GM23248 (cell line): ENCODE measurements around the gene LPIN1.

ENCODE experiments used
- EZH2 ChIP-seq: fragments of 200-600 bp; sonication (generic); IDR thresholded peaks from 2 replicates; pipeline ENCODE4 v1.6.1; 2018; ENCODE audit warnings: antibody characterized with exemption, mild to moderate bottlenecking; ENCODE audit not compliant: insufficient read depth, poor library complexity, severe bottlenecking
- EZH2phosphoT487 ChIP-seq: fragments of 200-600 bp; sonication (generic); IDR thresholded peaks from 2 replicates; pipeline ENCODE4 v1.6.1; 2018; ENCODE audit warnings: antibody characterized with exemption, moderate library complexity, mild to moderate bottlenecking, low read depth; ENCODE audit not compliant: insufficient read depth

DNA sequence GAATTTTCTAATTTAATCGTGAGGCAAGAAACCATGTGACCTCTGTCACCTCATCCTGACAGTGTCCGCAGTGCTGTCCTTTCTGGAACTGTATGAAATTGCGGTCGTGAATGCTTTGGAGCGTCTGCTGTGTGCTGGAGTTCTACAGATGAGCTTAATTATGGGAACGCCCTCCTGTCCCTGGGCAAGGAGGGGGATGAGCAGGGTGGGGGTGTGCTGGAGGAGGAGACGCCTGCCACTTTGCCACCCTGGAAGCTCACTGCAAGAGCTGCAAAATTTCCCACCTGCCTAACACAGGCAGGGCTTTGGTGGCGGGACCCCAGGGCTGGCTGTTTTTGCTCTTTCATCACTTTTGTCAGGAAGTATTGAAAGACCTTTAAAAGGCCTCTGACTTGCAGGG is 6.5 kb downstream of the LPIN1 start:
- no peak for TF ChIP-seq EZH2
- no peak for TF ChIP-seq EZH2phosphoT487
